ENCODE results near the gene FCN3. TPM values are rescaled to one million over a fixed set of nuclear protein-coding genes. Genes with fewer than 3 reads are reported as not detected.

The FCN3 gene
- total RNA-seq, 1 donor from 2014 or later: not detected

GRCh38 chr1:27330786-27331185 lies 43.8 kb downstream of the FCN3 start:
- DNase-seq (ENCODE audit: low read depth, low spot score): no peak
- no peaks in the 10 kb centered on the region for H3K27me3 Mint-ChIP-seq (ENCODE audit: low read depth)

DNA sequence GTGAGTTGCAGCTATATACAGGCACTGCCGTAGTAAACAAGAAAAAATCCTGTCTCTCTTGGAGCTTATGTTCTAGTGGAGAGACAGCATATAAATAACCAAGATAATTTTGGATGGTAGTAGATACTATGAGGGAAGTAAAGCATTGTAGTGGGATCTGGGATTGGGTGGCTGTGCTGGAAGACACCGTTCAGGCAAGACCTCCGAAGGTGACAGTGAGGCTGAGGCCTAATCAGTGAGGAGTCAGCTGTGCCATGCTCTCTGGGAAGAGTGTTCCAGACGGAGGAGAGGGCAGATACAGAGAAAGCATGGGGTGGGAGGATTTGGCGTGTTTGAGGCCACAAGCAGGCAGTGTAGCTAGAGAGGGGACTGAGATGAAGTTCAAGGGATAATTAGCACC lies 46.7 kb downstream of the FCN3 start:
- no peak overlapping the region for H3K27ac Mint-ChIP-seq (ENCODE audit: unreplicated experiment)
- H3K9me3 Mint-ChIP-seq: no peaks in the 10 kb centered on the region
- H3K4me3 Mint-ChIP-seq: no peak overlapping the region
- peaks cover 7% of the 10 kb centered on the region for H3K4me1 Mint-ChIP-seq
- no peak for DNase-seq (ENCODE audit: low read depth, low spot score)
- peaks cover 4% of the 10 kb centered on the region for H3K36me3 Mint-ChIP-seq (ENCODE audit: low read depth)
- no peaks in the 10 kb centered on the region for H3K27me3 Mint-ChIP-seq (ENCODE audit: low read depth)
- TF ChIP-seq CTCF (conservative IDR thresholded peaks at IDR 0.05): no peak

More at GRCh38 chr1:27330786-27331185, 43.8 kb downstream of the FCN3 start:
- Mint-ChIP-seq H3K27ac (ENCODE audit: unreplicated experiment) (no peak overlapping the region), H3K36me3 (ENCODE audit: low read depth) (peaks cover 5% of the 10 kb centered on the region), H3K9me3 (no peaks in the 10 kb centered on the region), H3K4me3 (no peak overlapping the region), H3K4me1 (no peaks in the 10 kb centered on the region)
- no peak for TF ChIP-seq CTCF (conservative IDR thresholded peaks at IDR 0.05)

DNA sequence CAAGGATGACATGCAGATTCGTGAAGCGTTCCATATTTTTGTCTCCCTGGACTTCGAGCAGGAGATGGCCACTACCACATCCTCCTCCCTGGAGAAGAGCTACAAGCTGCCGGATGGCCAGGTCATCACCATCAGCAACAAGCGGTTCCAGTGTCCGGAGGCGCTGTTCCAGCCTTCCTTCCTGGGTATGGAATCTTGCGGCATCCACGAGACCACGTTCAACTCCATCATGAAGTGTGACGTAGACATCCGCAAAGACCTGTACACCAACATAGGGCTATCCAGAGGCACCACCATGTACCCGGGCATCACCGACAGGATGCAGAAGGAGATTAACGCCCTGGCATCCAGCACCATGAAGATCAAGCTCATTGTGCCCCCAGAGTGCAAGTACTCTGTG lies 49.3 kb downstream of the FCN3 start:
- no peak for DNase-seq (ENCODE audit: low read depth, low spot score)
- Mint-ChIP-seq H3K27me3 (ENCODE audit: low read depth) (peaks cover 3% of the 10 kb centered on the region), H3K36me3 (ENCODE audit: low read depth) (no peaks in the 10 kb centered on the region), H3K4me1 (peaks cover 14% of the 10 kb centered on the region), H3K27ac (ENCODE audit: unreplicated experiment) (no peak overlapping the region), H3K4me3 (peak overlapping the region; percentile 81), H3K9me3 (no peaks in the 10 kb centered on the region)
- TF ChIP-seq CTCF (conservative IDR thresholded peaks at IDR 0.05): no peak

GRCh38 chr1:27322569-27323240 lies 51.9 kb downstream of the FCN3 start:
- peaks cover 19% of the 10 kb centered on the region for H3K4me1 Mint-ChIP-seq
- H3K36me3 Mint-ChIP-seq (ENCODE audit: low read depth): no peaks in the 10 kb centered on the region
- H3K27me3 Mint-ChIP-seq (ENCODE audit: low read depth): peaks cover 3% of the 10 kb centered on the region
- no peak for DNase-seq (ENCODE audit: low read depth, low spot score)
- H3K9me3 Mint-ChIP-seq: no peaks in the 10 kb centered on the region
- no peak for TF ChIP-seq CTCF (conservative IDR thresholded peaks at IDR 0.05)
- H3K4me3 Mint-ChIP-seq: peak overlapping the region; percentile 94
- peak overlapping the region; percentile 99 for H3K27ac Mint-ChIP-seq (ENCODE audit: unreplicated experiment)

- H3K27me3 Mint-ChIP-seq (ENCODE audit: low read depth): peaks cover 3% of the 10 kb centered on the region
- H3K4me3 Mint-ChIP-seq: peak within 1 kb of the TSS; percentile 94
- H3K36me3 Mint-ChIP-seq (ENCODE audit: low read depth): no peaks in the 10 kb centered on the region
- peak within 1 kb of the TSS; percentile 99 for H3K27ac Mint-ChIP-seq (ENCODE audit: unreplicated experiment)
- peak; percentile 96 for DNase-seq (ENCODE audit: low read depth, low spot score)
- peaks cover 19% of the 10 kb centered on the region for H3K4me1 Mint-ChIP-seq
- no peaks in the 10 kb centered on the region for H3K9me3 Mint-ChIP-seq
- TF ChIP-seq CTCF (conservative IDR thresholded peaks at IDR 0.05): peak; percentile 26
These were observed 52.6 kb downstream of the FCN3 start, which contains the start of gene TMEM222 for GRCh38 chr1:27321813-27322568. TMEM222 (plus strand) TSS chr1:27322163; CDS start chr1:27322198, 35 bp downstream.

Other genes starting within 250 kb of the FCN3 start
- gene SLC9A1, start 219.7 kb downstream of the FCN3 start, total RNA-seq: 24.2 and 27.1 TPM in 2 replicates
- gene WDTC1, start 140.2 kb downstream of the FCN3 start, total RNA-seq: 25.5 and 26.5 TPM in 2 replicates
- gene TMEM222, start 52.7 kb downstream of the FCN3 start, total RNA-seq: 46.7 and 46.9 TPM in 2 replicates
- 0.72 and 1.4 TPM in 2 replicates for gene SYTL1, start 32.8 kb downstream of the FCN3 start, total RNA-seq
- gene MAP3K6, start 7.9 kb downstream of the FCN3 start, total RNA-seq: 12.9 and 13.6 TPM in 2 replicates
- gene CD164L2, start 8.5 kb upstream of the FCN3 start, total RNA-seq: not detected in 2 replicates
- gene GPR3, start 17.8 kb upstream of the FCN3 start, total RNA-seq: 6.1 and 7.0 TPM in 2 replicates
- 81.9 and 83.1 TPM in 2 replicates for gene WASF2, start 115.3 kb upstream of the FCN3 start, total RNA-seq
- gene AHDC1, start 229.3 kb upstream of the FCN3 start, total RNA-seq: 50.1 and 54.8 TPM in 2 replicates

All from neural crest cell (in vitro differentiated cells).